Upper lobe of left lung (tissue), 6 donors: ENCODE data around the gene PAH. TPM values are rescaled to one million over a fixed set of nuclear protein-coding genes. Genes with fewer than 3 reads are reported as not detected.

Experiments used
- ATAC-seq, 2 donors: fragments of 200-7000 bp; cut with Tn5 transposase; one replicate each; pipeline ENCODE4 v1.9.1; 2022; ENCODE audit warnings: mild to moderate bottlenecking in 2 of 2, moderate library complexity in 2 of 2; ENCODE audit not compliant: low FRiP score in 2 of 2
- DNase-seq, 2 donors: peaks; one replicate each; pipeline ENCODE4 v3.0.0-alpha.2; 2019 to 2020
- H3K27ac ChIP-seq, 4 donors: fragments of 200-600 bp; sonication (generic); one replicate each; pipeline ENCODE4 v1.5.1; 2016 to 2019
- H3K27me3 ChIP-seq, 4 donors: fragments of 200-600 bp; sonication (generic); one replicate each; pipeline ENCODE4 v1.5.1; 2017 to 2019
- H3K36me3 ChIP-seq, 4 donors: fragments of 200-600 bp; sonication (generic); one replicate each; pipeline ENCODE4 v1.5.1; 2016 to 2019
- H3K4me1 ChIP-seq, 4 donors: fragments of 200-600 bp; sonication (generic); one replicate each; pipeline ENCODE4 v1.5.1; 2018 to 2019
- H3K4me3 ChIP-seq, 4 donors: fragments of 200-600 bp; sonication (generic); one replicate each; pipeline ENCODE4 v1.5.1; 2017 to 2019; ENCODE audit warnings: mild to moderate bottlenecking in 2 of 4, moderate library complexity in 1 of 4
- H3K9me3 ChIP-seq, 4 donors: fragments of 200-600 bp; sonication (generic); one replicate each; pipeline ENCODE4 v1.5.1; 2018 to 2019
- EP300 ChIP-seq, 4 donors: sonication (generic); formaldehyde crosslinking; IDR thresholded peaks; one replicate each; pipeline ENCODE4 v1.5.1; 2017; ENCODE audit warnings: antibody characterized with exemption in 4 of 4, control low read depth in 2 of 4
- POLR2A ChIP-seq, 4 donors: fragments of 450-650 bp; IDR thresholded peaks; one replicate each; pipeline ENCODE4 v1.5.1; 2016 to 2017; ENCODE audit warnings: antibody characterized with exemption in 4 of 4, mild to moderate bottlenecking in 2 of 4
- POLR2AphosphoS5 ChIP-seq, 2 donors: sonication (generic); formaldehyde crosslinking; IDR thresholded peaks; one replicate each; pipeline ENCODE4 v1.5.1; 2017; ENCODE audit warnings: antibody characterized with exemption in 2 of 2
- WGBS, 2 donors: methylation state at CpG; one replicate each; pipeline ENCODE4 v1.1.5; 2017 to 2018; 5-methylcytosine and 5-hydroxymethylcytosine counted together
- total RNA-seq, 6 donors: library from RNA; depleted of rRNA in 4 of 6; stranded (reverse); fragments of >200 nt in 4 of 6; gene quantifications; one replicate each; pipeline versions ENCODE4 v1.1.0 to v1.2.1, GENCODE V29; 2016 to 2021
- TF ChIP-seq, protein P1 (sequence below), 6 experiments: fragments of 450-650 bp in 4 of 6; fragments of 200-600 bp in 2 of 6; sonication (generic) in 2 of 6; IDR thresholded peaks; one replicate each; pipeline ENCODE4 v1.5.1; 2016 to 2019; ENCODE audit warnings: antibody characterized with exemption in 6 of 6
- donor health status: DM: no; HTN: no; CAD: no; lungs with moderate emphysema.
- donor health status: DM: no; HTN: yes; CAD: no; lungs with severe emphysema.

PAH gene
- total RNA-seq, 6 donors from 2014 or later = 0.89 to 1.2 TPM; not detected in 4

GRCh38 chr12:102956738-102957327 is 39.8 kb upstream of the PAH start:
- Histone ChIP-seq H3K36me3 (no peaks in the 10 kb centered on the region), H3K9me3 (no peaks in the 10 kb centered on the region), H3K4me1 (peaks cover 14 to 29% (median 24%) of the 10 kb centered on the region in 4 donors), H3K27me3 (peaks cover 0 to 36% (median 15%) of the 10 kb centered on the region in 4 donors), H3K4me3 (no peak overlapping the region), H3K27ac (no peak overlapping the region)
- no peak for TF ChIP-seq POLR2A (IDR thresholded peaks at IDR 0.05)
- TF ChIP-seq EP300 (IDR thresholded peaks at IDR 0.05) = no peak
- TF ChIP-seq, protein P1, sequence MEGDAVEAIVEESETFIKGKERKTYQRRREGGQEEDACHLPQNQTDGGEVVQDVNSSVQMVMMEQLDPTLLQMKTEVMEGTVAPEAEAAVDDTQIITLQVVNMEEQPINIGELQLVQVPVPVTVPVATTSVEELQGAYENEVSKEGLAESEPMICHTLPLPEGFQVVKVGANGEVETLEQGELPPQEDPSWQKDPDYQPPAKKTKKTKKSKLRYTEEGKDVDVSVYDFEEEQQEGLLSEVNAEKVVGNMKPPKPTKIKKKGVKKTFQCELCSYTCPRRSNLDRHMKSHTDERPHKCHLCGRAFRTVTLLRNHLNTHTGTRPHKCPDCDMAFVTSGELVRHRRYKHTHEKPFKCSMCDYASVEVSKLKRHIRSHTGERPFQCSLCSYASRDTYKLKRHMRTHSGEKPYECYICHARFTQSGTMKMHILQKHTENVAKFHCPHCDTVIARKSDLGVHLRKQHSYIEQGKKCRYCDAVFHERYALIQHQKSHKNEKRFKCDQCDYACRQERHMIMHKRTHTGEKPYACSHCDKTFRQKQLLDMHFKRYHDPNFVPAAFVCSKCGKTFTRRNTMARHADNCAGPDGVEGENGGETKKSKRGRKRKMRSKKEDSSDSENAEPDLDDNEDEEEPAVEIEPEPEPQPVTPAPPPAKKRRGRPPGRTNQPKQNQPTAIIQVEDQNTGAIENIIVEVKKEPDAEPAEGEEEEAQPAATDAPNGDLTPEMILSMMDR (IDR thresholded peaks at IDR 0.05) = no peak
- no peak for TF ChIP-seq POLR2AphosphoS5 (IDR thresholded peaks at IDR 0.05)
- ATAC-seq = no peak
- WGBS, 2 donors = 4 to 6% methylated on average over 19 of the region's 19 CpGs
- DNase-seq = no peak

DNA sequence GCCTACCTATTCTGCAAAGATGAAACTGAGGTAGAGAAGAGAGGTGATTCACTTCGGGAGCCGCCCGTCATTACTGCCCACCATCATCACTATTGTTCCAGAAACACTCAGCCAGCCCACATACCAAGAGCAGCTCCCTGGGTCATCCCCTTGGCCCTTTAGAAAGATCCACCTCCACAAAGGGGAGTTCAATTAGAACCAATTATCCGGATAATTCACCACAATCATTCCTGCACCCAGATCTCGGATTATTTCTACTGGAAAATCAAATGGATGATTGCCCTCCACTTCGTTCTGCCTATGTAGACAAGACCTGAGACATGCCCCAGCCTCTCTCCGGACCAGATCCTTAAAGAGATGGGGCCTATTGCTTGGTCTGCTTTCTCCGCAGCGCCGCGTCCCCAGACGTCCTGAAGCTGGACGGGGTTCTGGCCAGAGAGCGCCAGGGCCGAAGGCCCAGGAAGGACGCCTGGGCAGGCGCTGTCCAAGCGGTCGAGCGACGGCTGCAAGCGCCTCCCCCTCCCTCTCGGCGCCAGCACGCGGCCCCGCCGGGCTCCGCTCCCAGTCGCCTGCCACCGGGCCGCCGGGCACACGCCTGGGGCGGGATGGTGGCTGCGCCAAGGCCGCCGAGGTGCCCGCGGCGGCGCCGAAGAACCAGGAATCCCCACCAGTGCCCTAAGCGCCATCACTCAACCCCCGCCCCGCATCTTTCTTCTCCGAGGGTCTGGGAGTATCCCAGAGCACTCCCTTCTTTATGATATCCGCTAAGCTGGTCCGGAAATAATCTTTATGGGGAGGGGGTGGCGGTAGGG is 39.1 kb upstream of the PAH start:
- no peaks in the 10 kb centered on the region for H3K36me3 ChIP-seq
- no peak overlapping the region for H3K4me3 ChIP-seq
- H3K9me3 ChIP-seq = no peaks in the 10 kb centered on the region
- peak in 1 of 2 donors; percentile 11 for ATAC-seq
- peaks cover 0 to 29% (median 14%) of the 10 kb centered on the region in 4 donors for H3K27me3 ChIP-seq
- no peak overlapping the region for H3K27ac ChIP-seq
- peak in 1 of 2 donors; percentile 81 for DNase-seq
- TF ChIP-seq EP300 (IDR thresholded peaks at IDR 0.05) (no peak), POLR2A (IDR thresholded peaks at IDR 0.05) (no peak), POLR2AphosphoS5 (IDR thresholded peaks at IDR 0.05) (no peak)
- TF ChIP-seq, protein P1 (IDR thresholded peaks at IDR 0.05) = no peak
- H3K4me1 ChIP-seq = peaks cover 13 to 29% (median 24%) of the 10 kb centered on the region in 4 donors
- 9 to 15% methylated on average over 16 to 32 of the region's 50 CpGs for whole genome bisulfite sequencing, 2 donors

DNA sequence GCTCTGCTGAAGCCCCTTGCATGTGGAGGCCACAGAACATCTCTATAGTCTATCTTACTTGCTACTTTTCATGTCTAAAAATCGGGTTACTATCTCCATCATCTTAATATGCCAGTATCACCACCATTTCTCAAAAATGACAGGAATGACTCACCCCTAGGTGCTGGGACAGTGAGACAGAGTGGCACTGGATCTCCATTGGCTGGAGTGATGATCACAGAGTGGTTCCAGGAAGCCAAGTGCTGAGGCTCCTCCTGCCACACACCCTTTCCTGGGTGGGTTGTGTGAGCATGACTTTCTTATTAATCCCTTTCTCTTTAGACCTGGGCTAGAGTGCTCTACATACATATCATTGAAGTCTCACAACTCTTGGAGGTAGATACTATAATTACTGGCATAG is 37.1 kb upstream of the PAH start:
- 47 to 50% methylated on average over 1 of the region's 1 CpG for WGBS, 2 donors
- H3K27me3 ChIP-seq = peaks cover 0 to 38% (median 13%) of the 10 kb centered on the region in 4 donors
- no peaks in the 10 kb centered on the region for H3K9me3 ChIP-seq
- TF ChIP-seq, protein P1 (IDR thresholded peaks at IDR 0.05) = no peak
- no peak for TF ChIP-seq EP300 (IDR thresholded peaks at IDR 0.05)
- TF ChIP-seq POLR2AphosphoS5 (IDR thresholded peaks at IDR 0.05) = no peak
- H3K4me3 ChIP-seq = no peak overlapping the region
- no peak for DNase-seq
- peaks cover 13 to 36% (median 27%) of the 10 kb centered on the region in 4 donors for H3K4me1 ChIP-seq
- no peak overlapping the region for H3K27ac ChIP-seq
- no peak for ATAC-seq
- no peaks in the 10 kb centered on the region for H3K36me3 ChIP-seq

GRCh38 chr12:102953221-102953620 is 36.2 kb upstream of the PAH start:
- no peak for DNase-seq
- no peak overlapping the region for H3K27ac ChIP-seq
- no peak overlapping the region for H3K4me3 ChIP-seq
- no peak for TF ChIP-seq POLR2A (IDR thresholded peaks at IDR 0.05)
- no peak for TF ChIP-seq POLR2AphosphoS5 (IDR thresholded peaks at IDR 0.05)
- TF ChIP-seq, protein P1 (IDR thresholded peaks at IDR 0.05) = no peak
- no peak for TF ChIP-seq EP300 (IDR thresholded peaks at IDR 0.05)
- H3K9me3 ChIP-seq = no peaks in the 10 kb centered on the region
- ATAC-seq = no peak
- H3K4me1 ChIP-seq = peaks cover 7 to 31% (median 22%) of the 10 kb centered on the region in 4 donors
- H3K36me3 ChIP-seq = no peaks in the 10 kb centered on the region
- peaks cover 0 to 30% (median 8%) of the 10 kb centered on the region in 4 donors for H3K27me3 ChIP-seq
